Endothelial cell of umbilical vein (primary cell): ENCODE results near the gene DNA2. TPM values are rescaled to one million over a fixed set of nuclear protein-coding genes. Genes with fewer than 3 reads are reported as not detected.

Source experiments
- BruUV-seq: library from RNA; stranded (reverse); fragments of 400-500 nt; replicated peaks from 2 replicates; lab custom pipeline; 2021; lab: Mats Ljungman, UMichigan
- CTCF ChIA-PET: fragments of 300-600, 350-600 bp; sonication (Branson Sonifier 250); formaldehyde crosslinking; loops from one replicate; lab custom pipeline; 2021; ENCODE audit warnings: antibody characterized with exemption, inconsistent platforms; lab: Charles Lee
- POLR2A ChIA-PET: fragments of 300-600, 350-600 bp; sonication (Branson Sonifier 250); formaldehyde crosslinking; loops from one replicate; lab custom pipeline; 2021; ENCODE audit warnings: antibody characterized with exemption, inconsistent platforms; lab: Charles Lee
- DNase-seq: peaks from one replicate; pipeline ENCODE4 v3.0.0-alpha.2; 2011; ENCODE audit warnings: low read depth, low spot score
- FAIRE-seq: peaks from 2 replicates; lab custom pipeline; 2011; peaks lifted over from hg19 to GRCh38; lab: Jason Lieb, UNC
- H2AFZ ChIP-seq: 2 replicates; pipeline ENCODE4 v1.6.0; 2012; ENCODE audit warnings: low read depth, low read length, control low read depth, inconsistent platforms
- H3K27ac ChIP-seq: 2 replicates; pipeline ENCODE4 v1.5.1; 2011; ENCODE audit warnings: low read depth, mild to moderate bottlenecking, control low read depth, low read length, moderate library complexity; ENCODE audit not compliant: insufficient read depth
- H3K27me3 ChIP-seq, 2 experiments: 2 replicates each; pipeline versions ENCODE4 v1.6.0 to v1.6.1; 2011; ENCODE audit warnings: low read length in 2 of 2, mixed read lengths in 1 of 2; ENCODE audit not compliant: control insufficient read depth in 2 of 2, insufficient read depth in 2 of 2
- H3K36me3 ChIP-seq, 2 experiments: 2 replicates in 1 of 2; 3 replicates in 1 of 2; pipeline ENCODE4 v1.5.1; 2011; ENCODE audit warnings: low read length in 2 of 2, mild to moderate bottlenecking in 1 of 2, moderate library complexity in 1 of 2; ENCODE audit not compliant: control insufficient read depth in 2 of 2, insufficient read depth in 2 of 2; ENCODE audit errors: extremely low read depth in 1 of 2
- H3K4me1 ChIP-seq: 3 replicates; pipeline ENCODE4 v1.5.1; 2011; ENCODE audit warnings: mild to moderate bottlenecking, low read length; ENCODE audit not compliant: control insufficient read depth, insufficient read depth; ENCODE audit errors: extremely low read depth
- H3K4me2 ChIP-seq: 2 replicates; pipeline ENCODE4 v1.6.1; 2011; ENCODE audit warnings: low read length, control low read depth, mixed read lengths; ENCODE audit not compliant: insufficient read depth
- H3K4me3 ChIP-seq, 3 experiments: fragments of 200-600 bp in 1 of 3; sonication (generic), shearing (Covaris generic) in 1 of 3; replicated peaks in 1 of 3; 2 replicates each; pipeline ENCODE4 v1.5.1; 2011 to 2016; ENCODE audit warnings: control low read depth in 3 of 3, low read length in 3 of 3, mild to moderate bottlenecking in 2 of 3, inconsistent platforms in 1 of 3, low read depth in 1 of 3, moderate library complexity in 1 of 3; ENCODE audit not compliant: insufficient read depth in 1 of 3
- H3K79me2 ChIP-seq: 2 replicates; pipeline ENCODE4 v1.6.0; 2012; ENCODE audit warnings: low read length, inconsistent platforms; ENCODE audit not compliant: control insufficient read depth, insufficient read depth
- H3K9ac ChIP-seq: replicated peaks from 2 replicates; pipeline ENCODE3; 2011; ENCODE audit warnings: low read length, control low read depth; ENCODE audit not compliant: insufficient read depth; ENCODE audit errors: extremely low read depth
- H3K9me1 ChIP-seq: replicated peaks from 3 replicates; pipeline ENCODE4 v1.6.0; 2011; ENCODE audit warnings: mild to moderate bottlenecking, low read length; ENCODE audit not compliant: control insufficient read depth, insufficient read depth; ENCODE audit errors: extremely low read depth
- H3K9me3 ChIP-seq: replicated peaks from 2 replicates; pipeline ENCODE4 v1.5.1; 2012; ENCODE audit warnings: low read length, inconsistent platforms; ENCODE audit not compliant: control insufficient read depth, insufficient read depth
- H4K20me1 ChIP-seq: replicated peaks from 2 replicates; pipeline ENCODE3; 2011; ENCODE audit warnings: mild to moderate bottlenecking, low read length; ENCODE audit not compliant: control insufficient read depth, insufficient read depth; ENCODE audit errors: extremely low read depth
- CTCF ChIP-seq, 2 donors: IDR thresholded peaks; 1 replicate in 1 of 2; 2 replicates in 1 of 2; pipeline ENCODE4 v1.5.1; 2011; ENCODE audit warnings: low read length in 2 of 2, mild to moderate bottlenecking in 2 of 2, moderate library complexity in 2 of 2, control low read depth in 1 of 2, inconsistent platforms in 1 of 2, low read depth in 1 of 2; ENCODE audit not compliant: insufficient read depth in 1 of 2; ENCODE audit errors: extremely low read depth in 1 of 2
- EZH2 ChIP-seq: IDR thresholded peaks from 2 replicates; pipeline ENCODE4 v1.6.1; 2012; ENCODE audit warnings: borderline replicate concordance, low read depth, mild to moderate bottlenecking, moderate library complexity, low read length, inconsistent platforms; ENCODE audit not compliant: severe bottlenecking
- FOS ChIP-seq: IDR thresholded peaks from 2 replicates; pipeline ENCODE4 v1.6.1; 2011; ENCODE audit warnings: mild to moderate bottlenecking, low read length, moderate library complexity, borderline replicate concordance; ENCODE audit not compliant: insufficient read depth
- GATA2 ChIP-seq: IDR thresholded peaks from 2 replicates; pipeline ENCODE4 v1.7.0; 2011; ENCODE audit warnings: low read depth, mild to moderate bottlenecking, moderate library complexity, mixed read lengths, low read length; ENCODE audit not compliant: insufficient read length, insufficient read depth
- JUN ChIP-seq: IDR thresholded peaks from 2 replicates; pipeline ENCODE4 v1.6.1; 2011; ENCODE audit warnings: borderline replicate concordance, low read depth; ENCODE audit not compliant: insufficient read length, insufficient read depth
- MAX ChIP-seq: IDR thresholded peaks from 2 replicates; pipeline ENCODE4 v1.6.1; 2011; ENCODE audit not compliant: insufficient read depth, insufficient read length
- MYC ChIP-seq: IDR thresholded peaks from one replicate; pipeline ENCODE4 v1.6.1; 2011; ENCODE audit warnings: mild to moderate bottlenecking, low read depth, low read length
- POLR2A ChIP-seq: IDR thresholded peaks from 2 replicates; pipeline ENCODE4 v1.6.1; 2012; ENCODE audit warnings: low read depth, mild to moderate bottlenecking, control low read depth, low read length
- POLR2AphosphoS5 ChIP-seq: IDR thresholded peaks from 2 replicates; pipeline ENCODE4 v1.6.1; 2012; ENCODE audit warnings: low read depth, mild to moderate bottlenecking, control low read depth, low read length, moderate library complexity; ENCODE audit not compliant: insufficient read depth
- dilution Hi-C: fragments of 300-500 bp; cut with MboI; formaldehyde crosslinking; loops from one replicate; pipeline ENCODE4 v1.15.0; 2019; ENCODE audit warnings: low sequenced_read_pairs; ENCODE audit not compliant: extremely low pct_ligation_motif_present
- intact Hi-C: fragments of 100-400 bp; cut with micrococcal nuclease; formaldehyde crosslinking; loops from one replicate; pipeline ENCODE4 v1.10.0; 2022
- polyA plus RNA-seq, 4 experiments: library from polyadenylated mRNA; depleted of rRNA in 3 of 4; stranded (reverse) in 3 of 4; unstranded in 1 of 4; fragments of >200 nt; gene quantifications; 2 replicates each; pipeline versions ENCODE4 v1.2.1 to v1.2.3, GENCODE V29; 2011 to 2012; ENCODE audit warnings: missing spikeins in 1 of 4
- total RNA-seq: library from RNA; stranded (reverse); gene quantifications from 2 replicates; pipeline ENCODE4 v1.2.3, GENCODE V29; 2021

DNA2 gene
- total and polyA plus RNA-seq, 2 donors (not counting 3 experiments of a cell fraction or from before 2014, with no cell fraction given) = 3.5 to 18.1 TPM

- peak overlapping the region; percentile 84 for H3K9ac ChIP-seq
- dilution Hi-C loops (no loop called here), intact Hi-C loops (no loop called here)
- H3K27ac ChIP-seq = peak overlapping the region; percentile 58
- BruUV-seq = TSS peak; percentile 49
- H3K9me1 ChIP-seq = no peaks in the 10 kb centered on the region
- peak overlapping the region; percentile 100 for H3K4me2 ChIP-seq
- CTCF ChIA-PET = interaction anchor here (1.0 kb wide), 1 partner anchor 64 kb away, joined by 4 read pairs; the partner anchor contains the start of gene RUFY2
- H2AFZ ChIP-seq = peak overlapping the region; percentile 69
- no peak for TF ChIP-seq JUN
- no peaks in the 10 kb centered on the region for H3K36me3 ChIP-seq
- H3K4me3 ChIP-seq = peak overlapping the region; percentile 80 to 99 (median 98)
- no peaks in the 10 kb centered on the region for H3K27me3 ChIP-seq
- peak; percentile 8 for DNase-seq
- POLR2A ChIA-PET = no interaction called here
- H3K9me3 ChIP-seq = no peaks in the 10 kb centered on the region
- H4K20me1 ChIP-seq = no peaks in the 10 kb centered on the region
- FAIRE-seq = peak; percentile 37
- H3K79me2 ChIP-seq = peaks cover 27% of the 10 kb centered on the region
- peaks cover 14% of the 10 kb centered on the region for H3K4me1 ChIP-seq
Measured at GRCh38 chr10:68471063-68471585, 649 bp downstream of the DNA2 start.

- no peak for DNase-seq
- Histone ChIP-seq H3K9ac (no peak overlapping the region), H3K4me2 (peak overlapping the region; percentile 100), H3K27me3 (no peaks in the 10 kb centered on the region), H3K9me1 (no peaks in the 10 kb centered on the region), H3K79me2 (peaks cover 27% of the 10 kb centered on the region), H3K27ac (no peak overlapping the region), H2AFZ (no peak overlapping the region), H4K20me1 (no peaks in the 10 kb centered on the region), H3K9me3 (no peaks in the 10 kb centered on the region), H3K36me3 (no peaks in the 10 kb centered on the region), H3K4me1 (peaks cover 14% of the 10 kb centered on the region), H3K4me3 (peak overlapping the region in 1 of 3 experiments; percentile 99)
- dilution Hi-C loops = no loop called here
- BruUV-seq = no TSS peak
- intact Hi-C loops = no loop called here
- POLR2A ChIA-PET = no interaction called here
- TF ChIP-seq MAX (no peak), JUN (no peak), EZH2 (no peak), POLR2AphosphoS5 (no peak), CTCF (IDR thresholded peaks at IDR 0.05; ENCODE audit: extremely low read depth in 1 of 2, insufficient read depth in 1 of 2, low read depth in 1 of 2, low read length in 2 of 2) (no peak), POLR2A (no peak), MYC (no peak), GATA2 (no peak), FOS (no peak)
- no peak for FAIRE-seq
- CTCF ChIA-PET = no interaction called here
Measured at GRCh38 chr10:68470300-68470699, 1.5 kb downstream of the DNA2 start.
